H1 (cell line): ENCODE data around the gene C1orf21. TPM values are rescaled to one million over a fixed set of nuclear protein-coding genes. Genes with fewer than 3 reads are reported as not detected.

Experiments used
- CTCF ChIA-PET: fragments of 300-600 bp; sonication (Branson Sonifier 250); formaldehyde crosslinking; loops from one replicate; lab custom pipeline; 2021; ENCODE audit not compliant: partially characterized antibody; lab: Charles Lee
- POLR2A ChIA-PET: fragments of 300-600 bp; sonication (Branson Sonifier 250); formaldehyde crosslinking; loops from one replicate; lab custom pipeline; 2021; ENCODE audit warnings: inconsistent platforms; ENCODE audit not compliant: partially characterized antibody; lab: Charles Lee
- DNase-seq, 2 experiments: peaks; one replicate each; pipeline versions ENCODE4 v3.0.0 to v3.0.0-alpha.2; 2010 to 2022; ENCODE audit warnings: low spot score in 2 of 2, low read depth in 1 of 2, mixed read lengths in 1 of 2
- FAIRE-seq: peaks from 2 replicates; lab custom pipeline; 2011; peaks lifted over from hg19 to GRCh38; lab: Jason Lieb, UNC
- H2AFZ ChIP-seq: 2 replicates; pipeline ENCODE4 v1.8.1; 2012; ENCODE audit warnings: low read length, inconsistent platforms
- H2AK5ac ChIP-seq: 2 replicates; pipeline ENCODE4 v1.6.1; 2013; ENCODE audit warnings: low read depth, low read length
- H2BK120ac ChIP-seq: replicated peaks from 2 replicates; pipeline ENCODE3; 2013; ENCODE audit warnings: low read depth, low read length, inconsistent platforms
- H2BK12ac ChIP-seq: 2 replicates; pipeline ENCODE4 v1.6.1; 2013; ENCODE audit warnings: low read depth, low read length
- H2BK15ac ChIP-seq: 2 replicates; pipeline ENCODE4 v1.6.1; 2013; ENCODE audit warnings: low read length
- H2BK20ac ChIP-seq: 2 replicates; pipeline ENCODE4 v1.6.1; 2013; ENCODE audit warnings: low read length
- H2BK5ac ChIP-seq: 2 replicates; pipeline ENCODE4 v1.6.1; 2013; ENCODE audit warnings: low read depth, low read length
- H3K14ac ChIP-seq: 2 replicates; pipeline ENCODE4 v1.6.1; 2013; ENCODE audit warnings: inconsistent platforms; ENCODE audit not compliant: insufficient read length
- H3K18ac ChIP-seq: 2 replicates; pipeline ENCODE4 v1.6.1; 2013; ENCODE audit warnings: low read length; ENCODE audit errors: extremely low read depth
- H3K23ac ChIP-seq: 2 replicates; pipeline ENCODE4 v1.6.1; 2013; ENCODE audit warnings: inconsistent platforms; ENCODE audit not compliant: insufficient read length
- H3K23me2 ChIP-seq: 2 replicates; pipeline ENCODE4 v1.6.1; 2013; ENCODE audit warnings: low read depth, low read length
- H3K27ac ChIP-seq: 2 replicates; pipeline ENCODE4 v1.6.1; 2011; ENCODE audit warnings: low read depth, low read length, inconsistent platforms
- H3K27me3 ChIP-seq, 4 experiments: replicated peaks in 1 of 4; 1 replicate in 1 of 4; 2 replicates in 3 of 4; pipeline versions ENCODE4 v1.6.1 to v1.8.1; 2011 to 2013; ENCODE audit warnings: low read length in 3 of 4, mild to moderate bottlenecking in 3 of 4, inconsistent platforms in 2 of 4, mixed read lengths in 2 of 4, moderate library complexity in 1 of 4; ENCODE audit not compliant: control insufficient read depth in 3 of 4, insufficient read depth in 3 of 4; ENCODE audit errors: extremely low read depth in 1 of 4
- H3K36me3 ChIP-seq, 4 experiments: 2 replicates each; pipeline versions ENCODE4 v1.6.1 to v1.8.1; 2011 to 2013; ENCODE audit warnings: mild to moderate bottlenecking in 4 of 4, low read length in 3 of 4, moderate library complexity in 2 of 4, control low read depth in 1 of 4, inconsistent platforms in 1 of 4; ENCODE audit not compliant: insufficient read depth in 4 of 4, control insufficient read depth in 2 of 4
- H3K4ac ChIP-seq: replicated peaks from 2 replicates; pipeline ENCODE3; 2013; ENCODE audit warnings: low read length, low read depth, mixed read lengths, inconsistent platforms; ENCODE audit not compliant: insufficient read length
- H3K4me1 ChIP-seq, 4 experiments: replicated peaks in 1 of 4; 1 replicate in 1 of 4; 2 replicates in 3 of 4; pipeline versions ENCODE4 v1.6.1 to v1.8.1; 2011 to 2013; ENCODE audit warnings: low read length in 3 of 4, inconsistent platforms in 2 of 4, mixed read lengths in 1 of 4; ENCODE audit not compliant: insufficient read depth in 4 of 4, control insufficient read depth in 3 of 4
- H3K4me2 ChIP-seq, 2 experiments: 2 replicates each; pipeline versions ENCODE4 v1.6.1 to v1.8.1; 2011 to 2013; ENCODE audit warnings: low read depth in 2 of 2, low read length in 2 of 2, control low read depth in 1 of 2, inconsistent platforms in 1 of 2, mild to moderate bottlenecking in 1 of 2; ENCODE audit not compliant: insufficient read depth in 1 of 2
- H3K4me3 ChIP-seq, 4 experiments: fragments of 200-600, 300-600 bp in 1 of 4; sonication (generic), shearing (Covaris generic), sonication (Bioruptor Twin) in 1 of 4; 2 replicates each; pipeline versions ENCODE4 v1.5.1 to v1.8.1; 2011 to 2016; ENCODE audit warnings: low read length in 4 of 4, low read depth in 3 of 4, control low read depth in 2 of 4, inconsistent platforms in 2 of 4, mild to moderate bottlenecking in 2 of 4, mixed read lengths in 1 of 4, moderate library complexity in 1 of 4; ENCODE audit not compliant: insufficient read depth in 2 of 4; ENCODE audit errors: extremely low read depth in 1 of 4
- H3K56ac ChIP-seq: replicated peaks from 2 replicates; pipeline ENCODE3; 2013; ENCODE audit warnings: low read depth, mild to moderate bottlenecking, mixed read lengths, low read length, inconsistent platforms; ENCODE audit not compliant: insufficient read length
- H3K79me1 ChIP-seq: 2 replicates; pipeline ENCODE4 v1.6.1; 2013; ENCODE audit warnings: low read depth, low read length, control low read depth
- H3K79me2 ChIP-seq, 2 experiments: 2 replicates each; pipeline versions ENCODE4 v1.6.1 to v1.8.1; 2012 to 2013; ENCODE audit warnings: low read length in 2 of 2, mild to moderate bottlenecking in 2 of 2, inconsistent platforms in 1 of 2; ENCODE audit not compliant: insufficient read depth in 2 of 2, control insufficient read depth in 1 of 2
- H3K9ac ChIP-seq, 4 experiments: replicated peaks in 1 of 4; 1 replicate in 1 of 4; 2 replicates in 3 of 4; pipeline versions ENCODE4 v1.6.1 to v1.8.1; 2011 to 2013; ENCODE audit warnings: low read depth in 3 of 4, low read length in 3 of 4, control low read depth in 2 of 4, mild to moderate bottlenecking in 2 of 4, moderate library complexity in 2 of 4, inconsistent platforms in 1 of 4; ENCODE audit errors: extremely low read depth in 1 of 4
- H3K9me3 ChIP-seq, 2 experiments: 2 replicates each; pipeline versions ENCODE4 v1.6.1 to v1.8.1; 2012 to 2013; ENCODE audit warnings: mild to moderate bottlenecking in 2 of 2, moderate library complexity in 2 of 2, control low read depth in 1 of 2, inconsistent platforms in 1 of 2, low read depth in 1 of 2, low read length in 1 of 2, mixed read lengths in 1 of 2; ENCODE audit not compliant: insufficient read depth in 2 of 2
- H4K20me1 ChIP-seq, 2 experiments: replicated peaks in 1 of 2; 2 replicates each; pipeline versions ENCODE3 to v1.8.1; 2011 to 2013; ENCODE audit warnings: inconsistent platforms in 2 of 2, low read length in 2 of 2, mild to moderate bottlenecking in 1 of 2; ENCODE audit not compliant: insufficient read depth in 2 of 2, control insufficient read depth in 1 of 2
- H4K5ac ChIP-seq: 2 replicates; pipeline ENCODE4 v1.6.1; 2013; ENCODE audit warnings: low read length, low read depth, mixed read lengths, inconsistent platforms; ENCODE audit not compliant: insufficient read length
- H4K8ac ChIP-seq: 2 replicates; pipeline ENCODE4 v1.8.0; 2013; ENCODE audit warnings: mild to moderate bottlenecking, moderate library complexity, low read length, inconsistent platforms; ENCODE audit not compliant: insufficient read depth; ENCODE audit errors: extremely low read depth
- H4K91ac ChIP-seq: replicated peaks from 2 replicates; pipeline ENCODE3; 2013; ENCODE audit warnings: low read length, mixed read lengths, inconsistent platforms; ENCODE audit not compliant: insufficient read length
- CREB1 ChIP-seq: IDR thresholded peaks from 2 replicates; pipeline ENCODE4 v1.6.1; 2012; ENCODE audit warnings: inconsistent platforms
- EP300 ChIP-seq, 2 experiments: IDR thresholded peaks; 1 replicate in 1 of 2; 2 replicates in 1 of 2; pipeline ENCODE4 v1.6.1; 2011 to 2012; ENCODE audit warnings: low read depth in 2 of 2, low read length in 2 of 2, mild to moderate bottlenecking in 2 of 2, borderline replicate concordance in 1 of 2, inconsistent platforms in 1 of 2, moderate library complexity in 1 of 2
- SP1 ChIP-seq: IDR thresholded peaks from 2 replicates; pipeline ENCODE4 v1.6.1; 2011; ENCODE audit warnings: low read depth, low read length
- polyA plus RNA-seq, 7 experiments: library from polyadenylated mRNA; depleted of rRNA in 3 of 7; stranded (reverse) in 5 of 7; unstranded in 2 of 7; fragments of >200 nt in 5 of 7; fragments of 200-250 nt in 2 of 7; gene quantifications; 1 replicate in 5 of 7; 2 replicates in 1 of 7; 4 replicates in 1 of 7; pipeline versions ENCODE4 v1.2.1 to v1.2.3, GENCODE V29; 2011 to 2013; ENCODE audit warnings: missing spikeins in 2 of 7, mixed read lengths in 2 of 7
- total RNA-seq: library from RNA; stranded (reverse); fragmentation: NEBNext Ultra II Directional; extraction: Animal tissue kit (Norgen Biotek cat#: 25700); gene quantifications from 2 replicates; pipeline ENCODE4 v1.2.1, GENCODE V29; 2021

The C1orf21 gene
- total and polyA plus RNA-seq, 2 of the 8 experiments (the other 6 are each of a cell fraction or from before 2014, with no cell fraction given), result 16.6 to 51.0 TPM

GRCh38 chr1:184677344-184677743 is 290.5 kb downstream of the C1orf21 start:
- H3K79me2 ChIP-seq, result no peaks in the 10 kb centered on the region
- H3K79me1 ChIP-seq, result no peaks in the 10 kb centered on the region
- FAIRE-seq (no peak), DNase-seq (no peak)
- H2BK5ac ChIP-seq, result no peak overlapping the region
- H3K36me3 ChIP-seq, result no peaks in the 10 kb centered on the region
- H3K23ac ChIP-seq, result no peak overlapping the region
- no peak overlapping the region for H2BK12ac ChIP-seq
- no peak overlapping the region for H4K5ac ChIP-seq
- no peak overlapping the region for H3K56ac ChIP-seq
- no peak overlapping the region for H3K4me2 ChIP-seq
- no peak overlapping the region for H3K14ac ChIP-seq
- no peak overlapping the region for H2BK120ac ChIP-seq
- no peak overlapping the region for H4K8ac ChIP-seq
- ChIA-PET CTCF (interaction anchor here (0.8 to 4.4 kb wide), 3 partner anchors 13 to 181 kb away, joined by 3 to 20 read pairs (median 6); no protein-coding TSS in a partner anchor), POLR2A (no interaction called here)
- H3K27ac ChIP-seq, result no peak overlapping the region
- H2AK5ac ChIP-seq, result no peak overlapping the region
- no peaks in the 10 kb centered on the region for H3K23me2 ChIP-seq
- H2BK15ac ChIP-seq, result no peak overlapping the region
- H3K4me1 ChIP-seq, result peaks cover 1 to 13% (median 8%) of the 10 kb centered on the region in 4 experiments; a peak in 4 of 7 replicates
- H3K27me3 ChIP-seq, result no peaks in the 10 kb centered on the region
- no peak overlapping the region for H3K4ac ChIP-seq
- no peak for TF ChIP-seq SP1
- TF ChIP-seq CREB1, result no peak
- TF ChIP-seq EP300 (IDR thresholded peaks at IDR 0.05; ENCODE audit: borderline replicate concordance in 1 of 2, low read depth in 2 of 2, low read length in 2 of 2), result no peak
- no peak overlapping the region for H4K91ac ChIP-seq
- no peak overlapping the region for H3K9ac ChIP-seq
- no peak overlapping the region for H3K18ac ChIP-seq
- H3K4me3 ChIP-seq, result no peak overlapping the region
- no peaks in the 10 kb centered on the region for H4K20me1 ChIP-seq
- no peak overlapping the region for H2BK20ac ChIP-seq
- H3K9me3 ChIP-seq, result peaks cover 0 to 2% of the 10 kb centered on the region in 2 experiments; a peak in 1 of 4 replicates
- no peak overlapping the region for H2AFZ ChIP-seq
